SK-N-SH treated with all-trans-retinoic acid at 6 μM for 48 hours (cell line): ENCODE results near the gene PLA2G2F.

Experiments used
- ARNTL ChIP-seq: fragments of 450-650 bp; formaldehyde crosslinking; IDR thresholded peaks from 2 replicates; pipeline ENCODE4 v1.5.0; 2020; ENCODE audit warnings: low read depth, mild to moderate bottlenecking, moderate library complexity, borderline replicate concordance
- BACH2 ChIP-seq: fragments of 250-450 bp; sonication (Bioruptor Pico); IDR thresholded peaks from 2 replicates; pipeline ENCODE4 v1.9.0; 2021; ENCODE audit warnings: mild to moderate bottlenecking, borderline replicate concordance
- OSR1 ChIP-seq: fragments of 250-450 bp; sonication (Bioruptor Pico); IDR thresholded peaks from 2 replicates; pipeline ENCODE4 v1.8.0; 2022; ENCODE audit warnings: moderate library complexity, mild to moderate bottlenecking, inconsistent platforms
- PATZ1 ChIP-seq: fragments of 250-450 bp; sonication (Bioruptor Pico); IDR thresholded peaks from 2 replicates; pipeline ENCODE4 v1.8.0; 2020; ENCODE audit warnings: mild to moderate bottlenecking, moderate library complexity, borderline replicate concordance
- PPARA ChIP-seq: fragments of 250-450 bp; sonication (Bioruptor Pico); IDR thresholded peaks from 2 replicates; pipeline ENCODE4 v1.5.0; 2020; ENCODE audit warnings: mild to moderate bottlenecking, borderline replicate concordance
- ZFP3 ChIP-seq: fragments of 250-450 bp; sonication (Bioruptor Pico); IDR thresholded peaks from 2 replicates; pipeline ENCODE4 v1.5.0; 2020; ENCODE audit warnings: mild to moderate bottlenecking, moderate library complexity

GRCh38 chr1:20138961-20139550, at the start of gene PLA2G2F:
- TF ChIP-seq BACH2 (CRISPR knock-in tag) (no peak), PATZ1 (CRISPR knock-in tag) (no peak), PPARA (no peak), OSR1 (CRISPR knock-in tag) (no peak), ARNTL (CRISPR knock-in tag) (no peak), ZFP3 (CRISPR knock-in tag) (no peak)
